GM18511 (cell line): ENCODE data around the gene DNASE1L2.

ENCODE experiments used
- ATAC-seq: cut with Tn5 transposase; IDR thresholded peaks from one replicate; pipeline ENCODE4 v1.9.1; 2021; ENCODE audit warnings: mild to moderate bottlenecking, moderate library complexity; ENCODE audit not compliant: unreplicated experiment

Gene DNASE1L2

GRCh38 chr16:2284001-2284770 is 47.9 kb downstream of the DNASE1L2 start:
- ATAC-seq: no peak

GRCh38 chr16:2284797-2285576 is 48.7 kb downstream of the DNASE1L2 start:
- ATAC-seq: no peak

GRCh38 chr16:2285731-2286191 is 49.5 kb downstream of the DNASE1L2 start:
- no peak for ATAC-seq

GRCh38 chr16:2286550-2286949 is 50.3 kb downstream of the DNASE1L2 start:
- ATAC-seq: no peak

- no peak for ATAC-seq
These were observed 51.8 kb downstream of the DNASE1L2 start for GRCh38 chr16:2287916-2288547.
